H1 (cell line): ENCODE data around the gene TUBGCP6. TPM values are rescaled to one million over a fixed set of nuclear protein-coding genes. Genes with fewer than 3 reads are reported as not detected.

Experiments used
- CTCF ChIA-PET: fragments of 300-600 bp; sonication (Branson Sonifier 250); formaldehyde crosslinking; loops from one replicate; lab custom pipeline; 2021; ENCODE audit not compliant: partially characterized antibody; lab: Charles Lee
- POLR2A ChIA-PET: fragments of 300-600 bp; sonication (Branson Sonifier 250); formaldehyde crosslinking; loops from one replicate; lab custom pipeline; 2021; ENCODE audit warnings: inconsistent platforms; ENCODE audit not compliant: partially characterized antibody; lab: Charles Lee
- DNase-seq, 2 experiments: peaks; one replicate each; pipeline versions ENCODE4 v3.0.0 to v3.0.0-alpha.2; 2010 to 2022; ENCODE audit warnings: low spot score in 2 of 2, low read depth in 1 of 2, mixed read lengths in 1 of 2
- FAIRE-seq: peaks from 2 replicates; lab custom pipeline; 2011; peaks lifted over from hg19 to GRCh38; lab: Jason Lieb, UNC
- H2AFZ ChIP-seq: 2 replicates; pipeline ENCODE4 v1.8.1; 2012; ENCODE audit warnings: low read length, inconsistent platforms
- H2AK5ac ChIP-seq: 2 replicates; pipeline ENCODE4 v1.6.1; 2013; ENCODE audit warnings: low read depth, low read length
- H2BK120ac ChIP-seq: replicated peaks from 2 replicates; pipeline ENCODE3; 2013; ENCODE audit warnings: low read depth, low read length, inconsistent platforms
- H2BK12ac ChIP-seq: 2 replicates; pipeline ENCODE4 v1.6.1; 2013; ENCODE audit warnings: low read depth, low read length
- H2BK15ac ChIP-seq: 2 replicates; pipeline ENCODE4 v1.6.1; 2013; ENCODE audit warnings: low read length
- H2BK20ac ChIP-seq: 2 replicates; pipeline ENCODE4 v1.6.1; 2013; ENCODE audit warnings: low read length
- H2BK5ac ChIP-seq: 2 replicates; pipeline ENCODE4 v1.6.1; 2013; ENCODE audit warnings: low read depth, low read length
- H3K14ac ChIP-seq: 2 replicates; pipeline ENCODE4 v1.6.1; 2013; ENCODE audit warnings: inconsistent platforms; ENCODE audit not compliant: insufficient read length
- H3K18ac ChIP-seq: 2 replicates; pipeline ENCODE4 v1.6.1; 2013; ENCODE audit warnings: low read length; ENCODE audit errors: extremely low read depth
- H3K23ac ChIP-seq: 2 replicates; pipeline ENCODE4 v1.6.1; 2013; ENCODE audit warnings: inconsistent platforms; ENCODE audit not compliant: insufficient read length
- H3K23me2 ChIP-seq: 2 replicates; pipeline ENCODE4 v1.6.1; 2013; ENCODE audit warnings: low read depth, low read length
- H3K27ac ChIP-seq: 2 replicates; pipeline ENCODE4 v1.6.1; 2011; ENCODE audit warnings: low read depth, low read length, inconsistent platforms
- H3K27me3 ChIP-seq, 4 experiments: replicated peaks in 1 of 4; 1 replicate in 1 of 4; 2 replicates in 3 of 4; pipeline versions ENCODE4 v1.6.1 to v1.8.1; 2011 to 2013; ENCODE audit warnings: low read length in 3 of 4, mild to moderate bottlenecking in 3 of 4, inconsistent platforms in 2 of 4, mixed read lengths in 2 of 4, moderate library complexity in 1 of 4; ENCODE audit not compliant: control insufficient read depth in 3 of 4, insufficient read depth in 3 of 4; ENCODE audit errors: extremely low read depth in 1 of 4
- H3K36me3 ChIP-seq, 4 experiments: 2 replicates each; pipeline versions ENCODE4 v1.6.1 to v1.8.1; 2011 to 2013; ENCODE audit warnings: mild to moderate bottlenecking in 4 of 4, low read length in 3 of 4, moderate library complexity in 2 of 4, control low read depth in 1 of 4, inconsistent platforms in 1 of 4; ENCODE audit not compliant: insufficient read depth in 4 of 4, control insufficient read depth in 2 of 4
- H3K4ac ChIP-seq: replicated peaks from 2 replicates; pipeline ENCODE3; 2013; ENCODE audit warnings: low read length, low read depth, mixed read lengths, inconsistent platforms; ENCODE audit not compliant: insufficient read length
- H3K4me1 ChIP-seq, 4 experiments: replicated peaks in 1 of 4; 1 replicate in 1 of 4; 2 replicates in 3 of 4; pipeline versions ENCODE4 v1.6.1 to v1.8.1; 2011 to 2013; ENCODE audit warnings: low read length in 3 of 4, inconsistent platforms in 2 of 4, mixed read lengths in 1 of 4; ENCODE audit not compliant: insufficient read depth in 4 of 4, control insufficient read depth in 3 of 4
- H3K4me2 ChIP-seq, 2 experiments: 2 replicates each; pipeline versions ENCODE4 v1.6.1 to v1.8.1; 2011 to 2013; ENCODE audit warnings: low read depth in 2 of 2, low read length in 2 of 2, control low read depth in 1 of 2, inconsistent platforms in 1 of 2, mild to moderate bottlenecking in 1 of 2; ENCODE audit not compliant: insufficient read depth in 1 of 2
- H3K4me3 ChIP-seq, 4 experiments: fragments of 200-600, 300-600 bp in 1 of 4; sonication (generic), shearing (Covaris generic), sonication (Bioruptor Twin) in 1 of 4; 2 replicates each; pipeline versions ENCODE4 v1.5.1 to v1.8.1; 2011 to 2016; ENCODE audit warnings: low read length in 4 of 4, low read depth in 3 of 4, control low read depth in 2 of 4, inconsistent platforms in 2 of 4, mild to moderate bottlenecking in 2 of 4, mixed read lengths in 1 of 4, moderate library complexity in 1 of 4; ENCODE audit not compliant: insufficient read depth in 2 of 4; ENCODE audit errors: extremely low read depth in 1 of 4
- H3K56ac ChIP-seq: replicated peaks from 2 replicates; pipeline ENCODE3; 2013; ENCODE audit warnings: low read depth, mild to moderate bottlenecking, mixed read lengths, low read length, inconsistent platforms; ENCODE audit not compliant: insufficient read length
- H3K79me1 ChIP-seq: 2 replicates; pipeline ENCODE4 v1.6.1; 2013; ENCODE audit warnings: low read depth, low read length, control low read depth
- H3K79me2 ChIP-seq, 2 experiments: 2 replicates each; pipeline versions ENCODE4 v1.6.1 to v1.8.1; 2012 to 2013; ENCODE audit warnings: low read length in 2 of 2, mild to moderate bottlenecking in 2 of 2, inconsistent platforms in 1 of 2; ENCODE audit not compliant: insufficient read depth in 2 of 2, control insufficient read depth in 1 of 2
- H3K9ac ChIP-seq, 4 experiments: replicated peaks in 1 of 4; 1 replicate in 1 of 4; 2 replicates in 3 of 4; pipeline versions ENCODE4 v1.6.1 to v1.8.1; 2011 to 2013; ENCODE audit warnings: low read depth in 3 of 4, low read length in 3 of 4, control low read depth in 2 of 4, mild to moderate bottlenecking in 2 of 4, moderate library complexity in 2 of 4, inconsistent platforms in 1 of 4; ENCODE audit errors: extremely low read depth in 1 of 4
- H3K9me3 ChIP-seq, 2 experiments: 2 replicates each; pipeline versions ENCODE4 v1.6.1 to v1.8.1; 2012 to 2013; ENCODE audit warnings: mild to moderate bottlenecking in 2 of 2, moderate library complexity in 2 of 2, control low read depth in 1 of 2, inconsistent platforms in 1 of 2, low read depth in 1 of 2, low read length in 1 of 2, mixed read lengths in 1 of 2; ENCODE audit not compliant: insufficient read depth in 2 of 2
- H4K20me1 ChIP-seq, 2 experiments: replicated peaks in 1 of 2; 2 replicates each; pipeline versions ENCODE3 to v1.8.1; 2011 to 2013; ENCODE audit warnings: inconsistent platforms in 2 of 2, low read length in 2 of 2, mild to moderate bottlenecking in 1 of 2; ENCODE audit not compliant: insufficient read depth in 2 of 2, control insufficient read depth in 1 of 2
- H4K5ac ChIP-seq: 2 replicates; pipeline ENCODE4 v1.6.1; 2013; ENCODE audit warnings: low read length, low read depth, mixed read lengths, inconsistent platforms; ENCODE audit not compliant: insufficient read length
- H4K8ac ChIP-seq: 2 replicates; pipeline ENCODE4 v1.8.0; 2013; ENCODE audit warnings: mild to moderate bottlenecking, moderate library complexity, low read length, inconsistent platforms; ENCODE audit not compliant: insufficient read depth; ENCODE audit errors: extremely low read depth
- H4K91ac ChIP-seq: replicated peaks from 2 replicates; pipeline ENCODE3; 2013; ENCODE audit warnings: low read length, mixed read lengths, inconsistent platforms; ENCODE audit not compliant: insufficient read length
- HDAC6 ChIP-seq: IDR thresholded peaks from one replicate; pipeline ENCODE4 v1.7.1; 2012; ENCODE audit warnings: low read depth, mild to moderate bottlenecking, inconsistent platforms, low read length, moderate library complexity
- RBBP5 ChIP-seq: IDR thresholded peaks from 2 replicates; pipeline ENCODE4 v1.7.1; 2012; ENCODE audit warnings: low read depth, mild to moderate bottlenecking, inconsistent platforms, low read length, moderate library complexity, borderline replicate concordance
- TAF7 ChIP-seq: optimal IDR thresholded peaks from 2 replicates; pipeline ENCODE3; 2011; ENCODE audit warnings: low read depth, mild to moderate bottlenecking, inconsistent platforms, low read length, moderate library complexity, borderline replicate concordance
- WGBS, 2 experiments: shearing (Covaris generic) in 1 of 2; methylation state at CpG; one replicate each; pipeline versions ENCODE4 v1.1.6 to v1.1.7; 2013 to 2015; ENCODE audit warnings: low lambda C conversion rate in 2 of 2, mixed read lengths in 2 of 2, inconsistent platforms in 1 of 2, low coverage in 1 of 2, missing lambda C conversion rate in 1 of 2; ENCODE audit not compliant: insufficient replicate concordance in 2 of 2, insufficient coverage in 1 of 2, insufficient read length in 1 of 2; ENCODE audit errors: extremely low coverage in 1 of 2, missing lambda C conversion rate in 1 of 2; 5-methylcytosine and 5-hydroxymethylcytosine counted together
- long read RNA-seq, 2 experiments: library from RNA in 1 of 2; library from capped mRNA in 1 of 2; stranded (forward); transcript quantifications; one replicate each; pipeline ENCODE4 v2.0.0, GENCODE V29; 2021; ENCODE audit warnings: inconsistent platforms in 1 of 2
- polyA minus RNA-seq, 3 experiments: library from RNA; depleted of rRNA, polyadenylated mRNA; stranded (reverse); fragments of >200 nt; gene quantifications; 1 replicate in 2 of 3; 2 replicates in 1 of 3; pipeline ENCODE4 v1.2.3, GENCODE V29; 2011
- polyA plus RNA-seq, 7 experiments: library from polyadenylated mRNA; depleted of rRNA in 3 of 7; stranded (reverse) in 5 of 7; unstranded in 2 of 7; fragments of >200 nt in 5 of 7; fragments of 200-250 nt in 2 of 7; gene quantifications; 1 replicate in 5 of 7; 2 replicates in 1 of 7; 4 replicates in 1 of 7; pipeline versions ENCODE4 v1.2.1 to v1.2.3, GENCODE V29; 2011 to 2013; ENCODE audit warnings: missing spikeins in 2 of 7, mixed read lengths in 2 of 7
- total RNA-seq: library from RNA; stranded (reverse); fragmentation: NEBNext Ultra II Directional; extraction: Animal tissue kit (Norgen Biotek cat#: 25700); gene quantifications from 2 replicates; pipeline ENCODE4 v1.2.1, GENCODE V29; 2021

TUBGCP6 gene, protein sequence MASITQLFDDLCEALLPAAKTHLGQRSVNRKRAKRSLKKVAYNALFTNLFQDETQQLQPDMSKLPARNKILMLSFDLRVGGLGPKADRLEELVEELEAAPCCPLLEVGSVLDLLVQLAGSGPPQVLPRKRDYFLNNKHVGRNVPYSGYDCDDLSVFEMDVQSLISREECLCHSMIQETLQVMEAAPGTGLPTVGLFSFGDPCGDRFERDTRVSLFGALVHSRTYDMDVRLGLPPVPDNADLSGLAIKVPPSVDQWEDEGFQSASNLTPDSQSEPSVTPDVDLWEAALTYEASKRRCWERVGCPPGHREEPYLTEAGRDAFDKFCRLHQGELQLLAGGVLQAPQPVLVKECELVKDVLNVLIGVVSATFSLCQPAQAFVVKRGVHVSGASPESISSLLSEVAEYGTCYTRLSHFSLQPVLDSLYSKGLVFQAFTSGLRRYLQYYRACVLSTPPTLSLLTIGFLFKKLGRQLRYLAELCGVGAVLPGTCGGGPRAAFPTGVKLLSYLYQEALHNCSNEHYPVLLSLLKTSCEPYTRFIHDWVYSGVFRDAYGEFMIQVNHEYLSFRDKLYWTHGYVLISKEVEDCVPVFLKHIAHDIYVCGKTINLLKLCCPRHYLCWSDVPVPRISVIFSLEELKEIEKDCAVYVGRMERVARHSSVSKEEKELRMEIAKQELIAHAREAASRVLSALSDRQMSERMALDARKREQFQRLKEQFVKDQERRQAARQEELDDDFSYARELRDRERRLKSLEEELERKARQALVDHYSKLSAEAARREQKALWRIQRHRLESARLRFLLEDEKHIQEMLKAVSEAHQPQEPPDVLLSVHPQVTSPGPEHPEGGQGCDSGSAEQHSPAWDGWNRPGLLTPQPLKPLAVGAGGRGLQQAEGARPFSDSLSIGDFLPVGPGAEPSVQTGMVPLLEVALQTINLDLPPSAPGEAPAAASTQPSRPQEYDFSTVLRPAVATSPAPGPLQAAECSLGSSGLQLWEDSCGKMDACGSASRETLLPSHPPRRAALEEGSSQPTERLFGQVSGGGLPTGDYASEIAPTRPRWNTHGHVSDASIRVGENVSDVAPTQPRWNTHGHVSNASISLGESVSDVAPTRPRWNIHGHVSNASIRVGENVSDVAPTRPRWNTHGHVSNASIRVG (N-terminal part only)
- total RNA-seq (23.5 and 24.7 TPM in 2 replicates), polyA plus RNA-seq (2011; rRNA removed) (24.2 and 33.6 TPM in 2 replicates), polyA minus RNA-seq (2011; rRNA and poly(A)+ RNA removed) (14.8 and 14.9 TPM in 2 replicates)
- polyA plus RNA-seq (2011; cell fraction: cytosol; rRNA removed), result 23.5 TPM
- 176 TPM for polyA plus RNA-seq (2011; cell fraction: nucleus; rRNA removed)
- 18.5 to 28.4 TPM (median 26.1 TPM) in 4 replicates for polyA plus RNA-seq (2012, experiment 1 of 2)
- polyA plus RNA-seq (2012, experiment 2 of 2), result 17.2 TPM
- 14.6 TPM for polyA plus RNA-seq (2013, experiment 1 of 2)
- polyA plus RNA-seq (2013, experiment 2 of 2), result 13.0 TPM
- 13.8 TPM for polyA minus RNA-seq (2011; cell fraction: cytosol; rRNA and poly(A)+ RNA removed)
- polyA minus RNA-seq (2011; cell fraction: nucleus; rRNA and poly(A)+ RNA removed), result 34.9 TPM
- long read RNA-seq, experiment 1, partial matches to known transcripts, result 2 of 4 reads
- long read RNA-seq, experiment 1, other reads (novel, unspliced or antisense), result 2 of 4 reads
- long read RNA-seq, experiment 2, result 0 reads

DNA sequence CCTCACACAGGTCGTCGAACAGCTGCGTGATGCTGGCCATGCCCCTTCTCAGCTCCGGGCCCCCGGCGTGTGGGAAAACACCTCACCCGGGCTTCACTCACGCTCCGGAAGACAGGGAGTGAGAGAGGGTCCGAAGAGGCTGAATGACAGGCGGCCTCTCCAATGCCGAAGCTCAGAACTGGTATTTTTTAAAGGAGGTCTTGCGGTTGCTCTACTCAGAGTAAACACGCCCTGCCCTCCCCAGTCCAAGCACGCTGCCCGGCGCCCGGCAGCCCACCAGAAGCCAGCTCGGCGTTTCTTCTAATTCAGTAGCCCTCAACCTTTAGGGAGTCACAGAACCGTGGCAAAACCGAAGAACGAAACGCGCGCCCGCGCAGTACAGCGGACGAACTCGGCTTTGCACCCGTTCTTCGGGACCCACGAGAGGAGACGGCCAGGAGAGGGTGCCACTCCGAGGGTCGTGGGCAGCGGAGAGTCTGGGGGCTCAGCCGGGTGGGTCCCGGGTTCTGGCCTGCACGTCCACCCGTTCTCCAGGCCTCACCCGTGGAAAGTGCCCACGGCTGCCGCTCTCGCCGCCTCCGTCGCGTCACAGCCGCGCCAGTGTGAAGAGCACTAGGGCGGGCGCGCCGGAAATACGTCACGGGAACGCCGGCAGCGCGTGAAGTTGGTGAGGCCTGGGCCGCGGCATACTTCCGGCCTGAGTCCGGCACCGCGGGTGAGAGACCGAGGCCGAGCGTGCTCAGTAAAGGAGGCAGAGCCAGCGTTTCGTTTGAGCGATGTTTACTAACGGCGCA lies at the start of gene TUBGCP6:
TUBGCP6 (minus strand) TSS at position 604 of the 794 bp plus-strand sequence; CDS start at position 40, 564 bp downstream.
- H2BK12ac ChIP-seq, result no peak within 1 kb of the TSS; the same call in 1 of the 2 replicates
- H3K4me1 ChIP-seq, result peaks cover 0 to 20% (median 14%) of the 10 kb centered on the region in 4 experiments; a peak in 6 of 7 replicates
- H4K20me1 ChIP-seq, result peaks cover 4 to 27% of the 10 kb centered on the region in 2 experiments
- H2BK20ac ChIP-seq, result no peak within 1 kb of the TSS
- H3K23ac ChIP-seq, result no peak within 1 kb of the TSS
- H3K27ac ChIP-seq, result peak within 1 kb of the TSS; percentile 70
- peak within 1 kb of the TSS; percentile 87 to 96 (median 90) for H3K4me3 ChIP-seq
- no peak within 1 kb of the TSS for H2BK120ac ChIP-seq
- peaks cover 13% of the 10 kb centered on the region for H3K79me1 ChIP-seq
- DNase-seq, result peak; percentile 39 to 94
- H3K56ac ChIP-seq, result peak within 1 kb of the TSS; percentile 42
- peak within 1 kb of the TSS; percentile 91 for H4K91ac ChIP-seq
- H3K9me3 ChIP-seq, result no peaks in the 10 kb centered on the region
- H3K36me3 ChIP-seq, result no peaks in the 10 kb centered on the region
- peaks cover 11% of the 10 kb centered on the region for H3K23me2 ChIP-seq
- peak within 1 kb of the TSS; percentile 79; the same call in 1 of the 2 replicates for H2AFZ ChIP-seq
- peak within 1 kb of the TSS; percentile 87 for H3K4ac ChIP-seq
- FAIRE-seq, result no peak
- peak within 1 kb of the TSS; percentile 87 for H4K8ac ChIP-seq
- ChIA-PET CTCF (interaction anchor here (1.1 to 8.7 kb wide), 4 partner anchors 19 to 96 kb away, joined by 3 to 77 read pairs (median 4); no protein-coding TSS in a partner anchor), POLR2A (interaction anchor here (0.6 to 1.6 kb wide), 12 partner anchors 9 to 205 kb away, joined by 3 to 5 read pairs (median 3); partner anchors contain the start of gene SELENOO)
- H3K14ac ChIP-seq, result no peak within 1 kb of the TSS
- H3K4me2 ChIP-seq, result peak within 1 kb of the TSS; percentile 92 to 97
- H3K18ac ChIP-seq, result peak within 1 kb of the TSS; percentile 95
- H3K27me3 ChIP-seq, result no peaks in the 10 kb centered on the region
- peak within 1 kb of the TSS; percentile 87 for H4K5ac ChIP-seq
- peak within 1 kb of the TSS; percentile 68 to 94 (median 80) for H3K9ac ChIP-seq
- no peak within 1 kb of the TSS; the same call in 1 of the 2 replicates for H2AK5ac ChIP-seq
- peaks cover 4 to 30% of the 10 kb centered on the region in 2 experiments; a peak in 3 of 4 replicates for H3K79me2 ChIP-seq
- H2BK5ac ChIP-seq, result peak within 1 kb of the TSS; percentile 89
- 3% methylated on average over 68 of the region's 76 CpGs; no CpG with 5 or more reads in 1 of the 2 experiments for WGBS, 2 experiments
- no peak within 1 kb of the TSS for H2BK15ac ChIP-seq
- peak; percentile 82 for TF ChIP-seq RBBP5
- peak; percentile 64 for TF ChIP-seq TAF7
- no peak for TF ChIP-seq HDAC6
